ENCODE data around the gene KAT14.
A peak's percentile ranks its signal among the peaks of the same experiment; 100 is the strongest.
"Not testable (repeated sequence)": the region's sequence is repeated elsewhere in the genome, so short reads cannot be mapped to it uniquely, and the experiment has no call there.

The KAT14 gene

DNA sequence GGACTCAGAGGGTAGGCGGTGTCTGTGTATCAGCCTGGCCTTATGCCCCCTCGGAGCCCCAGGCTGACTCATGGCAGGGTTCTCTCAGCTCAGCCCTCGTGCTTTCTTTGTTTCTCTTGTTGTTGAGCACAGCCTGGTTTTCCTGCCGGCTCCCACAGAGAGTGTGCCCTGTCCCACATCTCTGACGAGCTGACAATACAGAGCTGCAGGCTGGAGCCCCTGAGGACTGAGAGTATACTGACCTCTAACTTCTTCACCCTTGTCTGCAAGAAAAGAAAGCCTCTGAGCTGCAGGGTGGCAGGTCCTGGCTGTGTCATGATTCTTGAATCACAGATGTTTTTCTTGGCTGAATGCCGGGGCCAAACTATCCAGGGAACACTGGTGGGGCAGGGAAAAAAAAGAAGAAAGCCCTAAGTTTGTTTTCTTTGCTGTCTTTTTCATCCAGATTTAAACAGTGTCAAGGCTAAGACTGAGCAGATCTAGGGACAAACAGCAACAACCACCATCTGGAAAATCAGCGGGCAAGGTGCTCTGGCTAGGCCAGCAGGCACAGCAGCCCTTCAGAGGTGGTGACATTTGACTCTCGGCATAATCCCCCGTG is 87.4 kb downstream of the KAT14 start:
- DNase-seq = peak in 10 of 14 donors; percentile 7 to 72 (median 20)

DNA sequence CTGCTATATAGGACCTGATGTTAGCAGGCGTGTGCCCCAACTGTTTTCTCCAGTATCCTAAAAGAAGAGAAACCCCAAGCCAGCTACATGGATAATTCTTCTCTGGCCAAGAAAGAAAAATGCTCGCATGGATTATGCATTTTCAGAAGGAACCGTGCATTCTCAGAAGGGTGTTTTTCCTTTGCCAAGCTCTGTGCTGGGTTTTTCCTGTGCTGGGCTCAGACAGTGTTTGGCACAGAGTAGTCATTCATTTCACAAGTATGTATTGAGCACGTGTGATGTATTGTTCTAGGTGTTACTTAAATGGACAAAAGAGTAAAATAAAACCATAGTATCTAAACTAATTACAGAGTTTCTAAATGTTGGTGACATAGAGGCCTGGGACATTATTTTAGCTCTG is 88.0 kb downstream of the KAT14 start:
- no peak for DNase-seq

DNA sequence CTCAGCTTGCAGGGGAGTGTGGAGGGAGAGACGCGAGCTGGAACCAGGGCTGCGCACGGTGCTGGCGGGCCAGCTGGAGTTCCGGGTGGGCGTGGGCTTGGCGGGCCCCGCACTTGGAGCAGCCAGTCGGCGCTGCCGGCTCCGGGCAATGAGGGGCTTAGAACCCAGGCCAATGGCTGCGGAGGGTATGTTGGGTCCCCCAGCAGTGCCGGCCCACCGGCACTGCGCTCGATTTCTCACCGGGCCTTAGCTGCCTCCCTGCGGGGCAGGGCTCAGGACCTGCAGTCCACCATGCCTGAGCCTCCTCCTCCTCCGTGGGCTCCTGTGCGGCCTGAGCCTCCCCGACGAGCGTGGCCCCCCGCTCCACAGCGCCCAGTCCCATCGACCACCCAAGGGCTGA is 89.1 kb downstream of the KAT14 start:
- not testable (repeated sequence) for DNase-seq

DNA sequence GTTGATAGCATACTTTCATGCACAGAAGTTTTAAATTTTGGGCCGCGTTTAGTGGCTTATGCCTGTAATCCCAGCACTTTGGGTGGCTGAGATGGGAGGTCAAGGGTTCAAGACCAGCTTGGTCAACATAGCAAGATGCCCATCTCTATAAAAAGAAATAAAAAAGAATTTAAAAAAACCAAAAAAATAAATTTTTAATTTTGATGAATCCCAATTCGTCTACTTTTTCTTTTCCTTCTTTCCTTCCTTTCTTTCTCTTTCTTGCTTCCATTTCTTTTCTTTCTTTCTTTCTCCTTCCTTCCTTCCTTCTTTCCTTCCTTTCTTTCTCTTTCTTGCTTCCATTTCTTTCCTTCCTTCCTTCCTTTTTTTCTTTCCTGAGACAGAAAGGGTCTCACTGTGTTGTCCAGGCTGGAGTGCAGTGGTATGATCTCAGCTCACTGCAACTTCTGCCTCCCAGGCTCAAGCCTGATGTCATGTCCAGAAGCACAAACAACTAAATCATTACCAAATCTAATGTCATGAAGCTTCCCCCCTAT is 95.8 kb downstream of the KAT14 start:
- DNase-seq = no peak
